ENCODE measurements around the gene TCN1.

The TCN1 gene

GRCh38 chr11:59807047-59807610 is 59.2 kb downstream of the TCN1 start:
- no peak for DNase-seq

GRCh38 chr11:59804061-59804460 is 62.2 kb downstream of the TCN1 start:
- DNase-seq: no peak
